ENCODE results near the gene DCAF15. TPM values are rescaled to one million over a fixed set of nuclear protein-coding genes. Genes with fewer than 3 reads are reported as not detected.

DCAF15 gene
- total RNA-seq, 1 experiment from 2014 or later, result 15.1 TPM

GRCh38 chr19:13926010-13926409, 26.3 kb upstream of the DCAF15 start:
- Histone ChIP-seq H3K9me2 (replicated peaks; ENCODE audit: insufficient read depth, low read length) (no peaks in the 10 kb centered on the region), H4K20me1 (ENCODE audit: insufficient read depth, low read depth, low read length) (no peaks in the 10 kb centered on the region), H3K27me3 (ENCODE audit: low read length) (no peaks in the 10 kb centered on the region), H3K9me3 (ENCODE audit: low read length) (no peaks in the 10 kb centered on the region; the same call in 1 of the 2 replicates), H3K4me1 (ENCODE audit: low read length) (no peaks in the 10 kb centered on the region), H3K9ac (ENCODE audit: low read length) (no peak overlapping the region), H3K4me2 (ENCODE audit: low read depth, low read length, poor library complexity, severe bottlenecking) (no peak overlapping the region), H3K36me3 (ENCODE audit: insufficient read depth, low read length) (peaks cover 13% of the 10 kb centered on the region), H2AFZ (ENCODE audit: low read length) (no peak overlapping the region), H3K27ac (ENCODE audit: low read length) (no peak overlapping the region), H3K79me2 (ENCODE audit: low read length) (no peaks in the 10 kb centered on the region), H3K4me3 (ENCODE audit: low read length) (no peak overlapping the region)
- no peak for DNase-seq

- no peaks in the 10 kb centered on the region for H3K79me2 ChIP-seq (ENCODE audit: low read length)
These were observed 25.6 kb upstream of the DCAF15 start for GRCh38 chr19:13926715-13927114.

GRCh38 chr19:13929340-13929739, 23.0 kb upstream of the DCAF15 start:
- H2AFZ ChIP-seq (ENCODE audit: low read length), result no peak overlapping the region
- no peak overlapping the region for H3K4me3 ChIP-seq (ENCODE audit: low read length)
- H3K9me2 ChIP-seq (replicated peaks; ENCODE audit: insufficient read depth, low read length), result no peaks in the 10 kb centered on the region
- no peaks in the 10 kb centered on the region for H4K20me1 ChIP-seq (ENCODE audit: insufficient read depth, low read depth, low read length)
- H3K9me3 ChIP-seq (ENCODE audit: low read length), result no peaks in the 10 kb centered on the region
- H3K36me3 ChIP-seq (ENCODE audit: insufficient read depth, low read length), result no peaks in the 10 kb centered on the region
- H3K4me2 ChIP-seq (ENCODE audit: low read depth, low read length, poor library complexity, severe bottlenecking), result no peak overlapping the region
- H3K27me3 ChIP-seq (ENCODE audit: low read length), result no peaks in the 10 kb centered on the region
- H3K27ac ChIP-seq (ENCODE audit: low read length), result no peak overlapping the region
- DNase-seq, result no peak
- no peak overlapping the region for H3K9ac ChIP-seq (ENCODE audit: low read length)
- H3K4me1 ChIP-seq (ENCODE audit: low read length), result no peaks in the 10 kb centered on the region
- no peaks in the 10 kb centered on the region for H3K79me2 ChIP-seq (ENCODE audit: low read length)

More at GRCh38 chr19:13926715-13927114, 25.6 kb upstream of the DCAF15 start:
- no peaks in the 10 kb centered on the region for H3K4me1 ChIP-seq (ENCODE audit: low read length)
- no peak for DNase-seq
- H3K27ac ChIP-seq (ENCODE audit: low read length), result no peak overlapping the region
- H4K20me1 ChIP-seq (ENCODE audit: insufficient read depth, low read depth, low read length), result no peaks in the 10 kb centered on the region
- H2AFZ ChIP-seq (ENCODE audit: low read length), result no peak overlapping the region
- no peaks in the 10 kb centered on the region for H3K9me2 ChIP-seq (replicated peaks; ENCODE audit: insufficient read depth, low read length)
- no peaks in the 10 kb centered on the region for H3K27me3 ChIP-seq (ENCODE audit: low read length)
- no peaks in the 10 kb centered on the region for H3K9me3 ChIP-seq (ENCODE audit: low read length)
- no peak overlapping the region for H3K4me3 ChIP-seq (ENCODE audit: low read length)
- no peak overlapping the region for H3K9ac ChIP-seq (ENCODE audit: low read length)
- no peak overlapping the region for H3K4me2 ChIP-seq (ENCODE audit: low read depth, low read length, poor library complexity, severe bottlenecking)
- H3K36me3 ChIP-seq (ENCODE audit: insufficient read depth, low read length), result peaks cover 6% of the 10 kb centered on the region

- no peaks in the 10 kb centered on the region for H3K9me3 ChIP-seq (ENCODE audit: low read length)
- no peaks in the 10 kb centered on the region for H3K79me2 ChIP-seq (ENCODE audit: low read length)
- H3K4me2 ChIP-seq (ENCODE audit: low read depth, low read length, poor library complexity, severe bottlenecking), result no peak overlapping the region
- no peak for DNase-seq
- H3K36me3 ChIP-seq (ENCODE audit: insufficient read depth, low read length), result no peaks in the 10 kb centered on the region
- no peaks in the 10 kb centered on the region for H3K27me3 ChIP-seq (ENCODE audit: low read length)
- H2AFZ ChIP-seq (ENCODE audit: low read length), result no peak overlapping the region
- no peaks in the 10 kb centered on the region for H3K4me1 ChIP-seq (ENCODE audit: low read length)
- no peaks in the 10 kb centered on the region for H4K20me1 ChIP-seq (ENCODE audit: insufficient read depth, low read depth, low read length)
- no peaks in the 10 kb centered on the region for H3K9me2 ChIP-seq (replicated peaks; ENCODE audit: insufficient read depth, low read length)
- no peak overlapping the region for H3K9ac ChIP-seq (ENCODE audit: low read length)
- H3K4me3 ChIP-seq (ENCODE audit: low read length), result no peak overlapping the region
- no peak overlapping the region for H3K27ac ChIP-seq (ENCODE audit: low read length)
These were observed 22.4 kb upstream of the DCAF15 start for GRCh38 chr19:13929956-13930355.

GRCh38 chr19:13930402-13930801, 21.9 kb upstream of the DCAF15 start:
- Histone ChIP-seq H3K27ac (ENCODE audit: low read length) (no peak overlapping the region), H3K9me3 (ENCODE audit: low read length) (no peaks in the 10 kb centered on the region), H3K4me3 (ENCODE audit: low read length) (no peak overlapping the region), H3K4me2 (ENCODE audit: low read depth, low read length, poor library complexity, severe bottlenecking) (no peak overlapping the region), H2AFZ (ENCODE audit: low read length) (no peak overlapping the region), H4K20me1 (ENCODE audit: insufficient read depth, low read depth, low read length) (no peaks in the 10 kb centered on the region), H3K79me2 (ENCODE audit: low read length) (no peaks in the 10 kb centered on the region), H3K36me3 (ENCODE audit: insufficient read depth, low read length) (no peaks in the 10 kb centered on the region), H3K9ac (ENCODE audit: low read length) (no peak overlapping the region), H3K9me2 (replicated peaks; ENCODE audit: insufficient read depth, low read length) (no peaks in the 10 kb centered on the region), H3K27me3 (ENCODE audit: low read length) (no peaks in the 10 kb centered on the region), H3K4me1 (ENCODE audit: low read length) (no peaks in the 10 kb centered on the region)
- no peak for DNase-seq

- Histone ChIP-seq H3K9me2 (replicated peaks; ENCODE audit: insufficient read depth, low read length) (no peaks in the 10 kb centered on the region), H3K27ac (ENCODE audit: low read length) (no peak overlapping the region), H4K20me1 (ENCODE audit: insufficient read depth, low read depth, low read length) (no peaks in the 10 kb centered on the region), H3K4me3 (ENCODE audit: low read length) (no peak overlapping the region), H3K36me3 (ENCODE audit: insufficient read depth, low read length) (no peaks in the 10 kb centered on the region), H2AFZ (ENCODE audit: low read length) (no peak overlapping the region), H3K79me2 (ENCODE audit: low read length) (no peaks in the 10 kb centered on the region), H3K4me2 (ENCODE audit: low read depth, low read length, poor library complexity, severe bottlenecking) (no peak overlapping the region), H3K9ac (ENCODE audit: low read length) (no peak overlapping the region), H3K27me3 (ENCODE audit: low read length) (no peaks in the 10 kb centered on the region), H3K4me1 (ENCODE audit: low read length) (no peaks in the 10 kb centered on the region), H3K9me3 (ENCODE audit: low read length) (no peaks in the 10 kb centered on the region)
- no peak for DNase-seq
These were observed 20.7 kb upstream of the DCAF15 start for GRCh38 chr19:13931391-13932148.

- no peaks in the 10 kb centered on the region for H3K9me3 ChIP-seq (ENCODE audit: low read length)
- H3K4me1 ChIP-seq (ENCODE audit: low read length), result no peaks in the 10 kb centered on the region
- H3K27me3 ChIP-seq (ENCODE audit: low read length), result no peaks in the 10 kb centered on the region
- H3K4me2 ChIP-seq (ENCODE audit: low read depth, low read length, poor library complexity, severe bottlenecking), result no peak overlapping the region
- no peaks in the 10 kb centered on the region for H4K20me1 ChIP-seq (ENCODE audit: insufficient read depth, low read depth, low read length)
- no peaks in the 10 kb centered on the region for H3K36me3 ChIP-seq (ENCODE audit: insufficient read depth, low read length)
- H3K9ac ChIP-seq (ENCODE audit: low read length), result no peak overlapping the region
- no peak overlapping the region for H3K27ac ChIP-seq (ENCODE audit: low read length)
- H3K4me3 ChIP-seq (ENCODE audit: low read length), result no peak overlapping the region
- H3K79me2 ChIP-seq (ENCODE audit: low read length), result no peaks in the 10 kb centered on the region
- no peak overlapping the region for H2AFZ ChIP-seq (ENCODE audit: low read length)
- no peaks in the 10 kb centered on the region for H3K9me2 ChIP-seq (replicated peaks; ENCODE audit: insufficient read depth, low read length)
- DNase-seq, result no peak
These were observed 20.1 kb upstream of the DCAF15 start for GRCh38 chr19:13932149-13932637.

GRCh38 chr19:13932911-13933393, 19.4 kb upstream of the DCAF15 start:
- no peak overlapping the region for H3K4me2 ChIP-seq (ENCODE audit: low read depth, low read length, poor library complexity, severe bottlenecking)
- H3K36me3 ChIP-seq (ENCODE audit: insufficient read depth, low read length), result no peaks in the 10 kb centered on the region
- no peaks in the 10 kb centered on the region for H4K20me1 ChIP-seq (ENCODE audit: insufficient read depth, low read depth, low read length)
- no peaks in the 10 kb centered on the region for H3K79me2 ChIP-seq (ENCODE audit: low read length)
- H3K9me2 ChIP-seq (replicated peaks; ENCODE audit: insufficient read depth, low read length), result no peaks in the 10 kb centered on the region
- H3K27ac ChIP-seq (ENCODE audit: low read length), result no peak overlapping the region
- no peaks in the 10 kb centered on the region for H3K9me3 ChIP-seq (ENCODE audit: low read length)
- no peak for DNase-seq
- H3K27me3 ChIP-seq (ENCODE audit: low read length), result no peaks in the 10 kb centered on the region
- no peak overlapping the region for H3K4me3 ChIP-seq (ENCODE audit: low read length)
- H3K4me1 ChIP-seq (ENCODE audit: low read length), result no peaks in the 10 kb centered on the region
- no peak overlapping the region for H2AFZ ChIP-seq (ENCODE audit: low read length)
- no peak overlapping the region for H3K9ac ChIP-seq (ENCODE audit: low read length)
